ACC112 (cell line): ENCODE measurements around the gene CUEDC2.
"Not testable (repeated sequence)": the region's sequence is repeated elsewhere in the genome, so short reads cannot be mapped to it uniquely, and the experiment has no call there.

Source experiments
- H2AFZ ChIP-seq: fragments of 200-600 bp; sonication (generic); one replicate; pipeline ENCODE4 v1.6.0; 2017; ENCODE audit warnings: antibody characterized with exemption, low read length; ENCODE audit not compliant: unreplicated experiment
- H3K27ac ChIP-seq: fragments of 200-600 bp; sonication (generic); 2 replicates; pipeline ENCODE4 v1.5.1; 2014; ENCODE audit warnings: low read depth, mild to moderate bottlenecking, antibody characterized with exemption, low read length, moderate library complexity
- H3K27me3 ChIP-seq: fragments of 200-600 bp; sonication (generic); 2 replicates; pipeline ENCODE4 v1.6.1; 2014; ENCODE audit warnings: mild to moderate bottlenecking, antibody characterized with exemption, low read length, moderate library complexity, mixed read lengths; ENCODE audit not compliant: insufficient read depth
- H3K36me3 ChIP-seq: fragments of 200-600 bp; sonication (generic); 2 replicates; pipeline ENCODE4 v1.6.1; 2016; ENCODE audit warnings: mild to moderate bottlenecking, antibody characterized with exemption, low read length, moderate library complexity, mixed read lengths; ENCODE audit not compliant: insufficient read depth
- H3K4me1 ChIP-seq: fragments of 200-600 bp; sonication (generic); one replicate; pipeline ENCODE4 v1.6.1; 2016; ENCODE audit warnings: low read length, mixed read lengths; ENCODE audit not compliant: insufficient read depth, unreplicated experiment, control insufficient read depth
- H3K4me3 ChIP-seq: fragments of 200-600 bp; sonication (generic); 2 replicates; pipeline ENCODE4 v1.5.1; 2014; ENCODE audit warnings: mild to moderate bottlenecking, low read depth, low read length
- H3K79me2 ChIP-seq: fragments of 200-600 bp; sonication (generic); one replicate; pipeline ENCODE4 v1.6.0; 2016; ENCODE audit warnings: low read length; ENCODE audit not compliant: control insufficient read depth, unreplicated experiment, insufficient read depth

Gene CUEDC2

GRCh38 chr10:102467318-102467717, 34.9 kb upstream of the CUEDC2 start:
- H3K27me3 ChIP-seq, result no peaks in the 10 kb centered on the region
- no peaks in the 10 kb centered on the region for H3K79me2 ChIP-seq
- no peak overlapping the region for H3K27ac ChIP-seq
- H2AFZ ChIP-seq, result no peak overlapping the region
- H3K4me1 ChIP-seq, result peaks cover 13% of the 10 kb centered on the region
- no peaks in the 10 kb centered on the region for H3K36me3 ChIP-seq
- H3K4me3 ChIP-seq, result no peak overlapping the region

DNA sequence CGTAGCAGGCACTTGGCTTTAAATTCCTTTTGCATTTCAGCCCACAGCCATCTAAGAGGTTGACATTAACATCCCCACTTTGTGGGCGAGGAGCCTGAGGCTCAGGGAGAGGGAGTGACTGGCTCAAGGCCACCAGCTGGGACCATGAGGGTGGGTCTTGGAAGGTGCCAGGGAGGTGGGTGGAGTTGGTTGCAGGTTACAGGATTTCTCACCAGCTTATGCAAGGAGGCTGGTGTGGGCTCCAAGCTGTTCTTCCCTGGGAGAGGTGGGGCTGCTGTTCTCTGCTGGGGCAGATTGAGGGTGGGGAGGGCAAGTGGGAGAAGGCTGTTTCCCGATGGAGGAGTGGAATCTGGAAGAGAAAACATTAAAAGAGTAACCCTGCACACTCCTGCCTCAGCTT, 33.1 kb upstream of the CUEDC2 start:
- H3K27me3 ChIP-seq, result no peaks in the 10 kb centered on the region
- no peak overlapping the region for H3K4me3 ChIP-seq
- H3K4me1 ChIP-seq, result peaks cover 13% of the 10 kb centered on the region
- H2AFZ ChIP-seq, result no peak overlapping the region
- H3K79me2 ChIP-seq, result no peaks in the 10 kb centered on the region
- H3K27ac ChIP-seq, result no peak overlapping the region
- H3K36me3 ChIP-seq, result no peaks in the 10 kb centered on the region

DNA sequence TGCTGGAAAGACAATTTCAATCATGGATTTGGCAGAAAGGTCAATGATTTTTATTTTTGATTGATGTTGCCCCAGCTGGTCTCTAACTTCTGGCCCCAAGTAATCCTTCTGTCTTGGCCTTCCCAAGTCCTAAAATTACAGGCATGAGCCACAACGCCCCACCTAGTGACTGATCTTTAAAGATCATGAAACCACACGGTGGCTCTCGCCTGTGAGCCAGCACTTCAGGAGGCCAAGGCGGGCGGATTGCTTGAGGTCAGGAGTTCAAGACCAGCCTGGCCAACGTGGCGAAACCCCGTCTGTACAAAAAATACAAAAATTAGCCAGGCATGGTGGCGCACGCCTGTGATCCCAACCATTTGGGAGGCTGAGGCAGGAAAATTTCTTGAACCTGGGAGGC, 31.6 kb upstream of the CUEDC2 start:
- Histone ChIP-seq H3K36me3 (no peaks in the 10 kb centered on the region), H3K4me3 (no peak overlapping the region), H2AFZ (no peak overlapping the region), H3K79me2 (no peaks in the 10 kb centered on the region), H3K4me1 (peaks cover 11% of the 10 kb centered on the region), H3K27me3 (no peaks in the 10 kb centered on the region), H3K27ac (no peak overlapping the region)

GRCh38 chr10:102462512-102463054, 30.2 kb upstream of the CUEDC2 start:
- H3K27ac ChIP-seq, result no peak overlapping the region
- H3K36me3 ChIP-seq, result no peaks in the 10 kb centered on the region
- H3K4me1 ChIP-seq, result no peaks in the 10 kb centered on the region
- H3K79me2 ChIP-seq, result no peaks in the 10 kb centered on the region
- H3K27me3 ChIP-seq, result no peaks in the 10 kb centered on the region
- H2AFZ ChIP-seq, result no peak overlapping the region
- no peak overlapping the region for H3K4me3 ChIP-seq

DNA sequence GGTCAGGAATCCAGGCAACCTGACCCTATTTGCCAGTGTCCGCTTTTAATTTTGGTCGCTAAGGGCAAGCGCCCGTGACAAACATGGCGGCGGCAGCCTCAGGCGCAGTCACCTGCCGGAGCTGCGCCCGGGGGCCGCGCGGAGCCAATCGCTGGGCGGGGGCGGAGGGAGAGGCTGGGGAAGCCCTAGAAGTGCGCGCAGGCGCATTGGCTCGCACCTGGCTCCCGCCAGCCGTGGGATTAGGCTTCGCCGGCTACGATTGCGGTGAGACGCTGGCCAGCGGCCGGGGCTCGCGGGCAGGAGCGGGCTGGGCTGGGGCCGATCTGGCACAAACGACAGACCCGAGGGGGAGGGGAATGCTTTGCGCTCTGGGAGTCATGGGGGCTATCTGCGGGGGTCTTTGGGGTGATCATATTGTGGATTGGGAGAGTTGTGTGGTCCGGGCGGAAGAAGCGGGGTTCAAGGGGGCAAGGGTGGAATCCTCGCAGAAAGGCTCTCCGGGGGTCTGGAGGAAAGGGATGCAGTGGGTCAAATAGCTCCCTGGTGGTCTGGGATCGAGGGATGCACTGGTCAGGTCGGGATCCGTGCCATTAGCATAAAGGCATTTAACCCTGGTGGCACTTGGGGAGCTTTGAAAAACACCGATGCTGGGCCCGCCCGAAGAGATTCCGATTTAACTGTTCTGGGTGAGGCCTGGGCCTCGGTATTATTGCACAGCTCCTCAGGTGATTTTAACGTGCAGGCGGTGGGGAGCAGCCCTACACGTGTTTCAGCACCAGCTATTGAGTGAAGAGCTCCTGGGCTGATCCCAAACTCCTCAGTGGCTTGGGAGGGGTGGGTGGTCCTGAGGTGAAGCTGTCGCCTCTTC, 29.0 kb upstream of the CUEDC2 start:
- Histone ChIP-seq H3K79me2 (no peaks in the 10 kb centered on the region), H2AFZ (peak overlapping the region; percentile 72), H3K4me3 (peak overlapping the region; percentile 70), H3K4me1 (peaks cover under 1% of the 10 kb centered on the region), H3K27ac (no peak overlapping the region), H3K36me3 (no peaks in the 10 kb centered on the region), H3K27me3 (no peaks in the 10 kb centered on the region)

DNA sequence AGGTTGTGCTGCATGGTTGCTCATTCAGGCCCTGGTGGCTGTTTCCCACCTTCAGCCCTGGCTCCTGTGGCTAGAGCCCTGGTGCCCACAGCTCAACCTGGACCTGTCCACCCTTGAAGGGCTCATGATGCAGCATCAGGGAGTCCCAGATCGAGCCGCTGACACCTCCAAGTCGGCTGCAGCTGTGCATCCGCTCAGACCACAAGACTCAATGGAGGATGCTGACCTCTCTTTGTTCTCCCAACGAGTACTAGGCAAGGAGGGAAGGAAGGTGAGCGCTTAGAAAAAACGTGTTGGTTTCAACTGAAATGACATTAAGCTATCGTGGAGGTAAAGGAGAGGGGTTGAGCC, 28.4 kb upstream of the CUEDC2 start:
- Histone ChIP-seq H3K4me3 (peak overlapping the region; percentile 70), H3K36me3 (no peaks in the 10 kb centered on the region), H2AFZ (peak overlapping the region; percentile 63), H3K4me1 (peaks cover 7% of the 10 kb centered on the region), H3K27ac (no peak overlapping the region), H3K27me3 (no peaks in the 10 kb centered on the region), H3K79me2 (no peaks in the 10 kb centered on the region)

DNA sequence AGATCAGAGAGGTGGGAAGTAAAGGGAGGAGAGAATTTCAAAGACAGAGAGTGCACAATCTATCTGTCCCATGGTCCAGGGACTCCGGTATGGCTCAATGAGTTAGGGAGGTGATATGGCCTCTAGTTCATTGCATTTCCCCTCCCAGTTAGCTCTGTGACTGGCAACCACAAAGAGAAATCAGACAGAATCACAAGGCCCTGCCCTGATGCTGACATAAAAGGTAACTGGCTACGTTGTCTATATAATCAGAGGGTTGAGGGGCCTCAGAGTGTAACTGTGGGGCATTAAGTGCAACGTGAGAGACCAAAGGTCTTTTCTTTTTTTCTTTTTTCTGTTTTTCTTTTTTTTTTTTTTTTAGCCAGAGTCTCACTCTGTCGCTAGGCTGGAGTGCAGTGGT, 26.3 kb upstream of the CUEDC2 start:
- no peaks in the 10 kb centered on the region for H3K27me3 ChIP-seq
- no peak overlapping the region for H2AFZ ChIP-seq
- no peak overlapping the region for H3K27ac ChIP-seq
- H3K36me3 ChIP-seq, result no peaks in the 10 kb centered on the region
- H3K4me1 ChIP-seq, result peaks cover 24% of the 10 kb centered on the region
- H3K4me3 ChIP-seq, result no peak overlapping the region
- H3K79me2 ChIP-seq, result no peaks in the 10 kb centered on the region

GRCh38 chr10:102457591-102458150, 25.3 kb upstream of the CUEDC2 start:
- H3K27me3 ChIP-seq, result no peaks in the 10 kb centered on the region

GRCh38 chr10:102455893-102456471, 23.6 kb upstream of the CUEDC2 start:
- Histone ChIP-seq H3K79me2 (peaks cover 2% of the 10 kb centered on the region), H3K36me3 (no peaks in the 10 kb centered on the region), H2AFZ (peak overlapping the region; percentile 62), H3K27ac (peak overlapping the region; percentile 65), H3K4me1 (peaks cover 44% of the 10 kb centered on the region), H3K27me3 (no peaks in the 10 kb centered on the region), H3K4me3 (no peak overlapping the region)

More at GRCh38 chr10:102457591-102458150, 25.3 kb upstream of the CUEDC2 start:
- peaks cover 34% of the 10 kb centered on the region for H3K4me1 ChIP-seq
- H3K4me3 ChIP-seq, result no peak overlapping the region
- no peaks in the 10 kb centered on the region for H3K36me3 ChIP-seq
- no peak overlapping the region for H2AFZ ChIP-seq
- no peaks in the 10 kb centered on the region for H3K79me2 ChIP-seq
- no peak overlapping the region for H3K27ac ChIP-seq

DNA sequence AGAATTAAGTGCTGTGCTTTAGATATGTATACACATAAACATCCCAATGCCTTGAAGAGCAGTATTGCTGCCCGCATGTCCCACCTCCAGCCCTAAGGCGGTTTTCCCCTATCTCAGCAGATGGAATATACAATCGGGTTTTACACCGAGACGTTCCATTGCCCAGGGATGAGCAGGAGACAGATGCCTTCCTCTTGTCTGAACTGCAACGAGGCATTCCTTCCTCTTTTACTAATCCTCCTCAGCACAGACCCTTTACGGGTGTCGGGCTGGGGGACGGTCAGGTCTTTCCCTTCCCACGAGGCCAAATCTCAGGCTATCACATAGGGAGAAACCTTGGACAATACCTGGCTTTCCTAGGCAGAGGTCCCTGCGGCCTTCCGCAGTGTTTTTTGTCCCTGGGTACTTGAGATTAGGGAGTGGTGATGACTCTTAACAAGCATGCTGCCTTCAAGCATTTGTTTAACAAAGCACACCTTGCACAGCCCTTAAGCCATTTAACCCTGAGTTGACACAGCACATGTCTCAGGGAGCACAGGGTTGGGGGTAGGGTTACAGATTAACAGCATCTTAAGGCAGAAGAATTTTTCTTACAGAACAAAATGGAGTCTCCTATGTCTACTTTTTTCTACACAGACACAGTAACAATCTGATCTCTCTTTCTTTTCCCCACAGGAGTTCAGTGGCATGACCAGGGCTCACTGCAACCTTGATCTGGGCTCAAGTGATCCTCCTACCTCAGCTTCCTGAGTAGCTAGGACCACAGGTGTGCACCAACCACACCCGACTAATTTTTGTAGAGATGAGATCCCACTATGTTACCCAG, 22.5 kb upstream of the CUEDC2 start:
- peaks cover 44% of the 10 kb centered on the region for H3K4me1 ChIP-seq
- not testable (repeated sequence) for H3K4me3 ChIP-seq, H3K79me2 ChIP-seq, H3K36me3 ChIP-seq, H3K27me3 ChIP-seq, H2AFZ ChIP-seq
- peak overlapping the region; percentile 70 for H3K27ac ChIP-seq
